LoVo (cell line): ENCODE measurements around the gene ZNF684.
"Not testable (repeated sequence)": the region's sequence is repeated elsewhere in the genome, so short reads cannot be mapped to it uniquely, and the experiment has no call there.

Experiments
- DNase-seq: peaks from one replicate; pipeline ENCODE4 v3.0.0-alpha.2; 2016; ENCODE audit warnings: low spot score

Gene ZNF684

GRCh38 chr1:40531381-40532061 is at the start of gene ZNF684:
Gene ZNF684 (plus strand): TSS chr1:40531637. CDS start chr1:40533167, 1,530 bp downstream.
- peak; percentile 93 for DNase-seq

GRCh38 chr1:40495315-40495903 is 36.0 kb upstream of the ZNF684 start:
- no peak for DNase-seq

GRCh38 chr1:40502651-40503050 is 28.8 kb upstream of the ZNF684 start:
- DNase-seq: not testable (repeated sequence)

GRCh38 chr1:40507973-40508372 is 23.5 kb upstream of the ZNF684 start:
- no peak for DNase-seq

GRCh38 chr1:40508375-40509341 is 22.8 kb upstream of the ZNF684 start, which contains the start of gene EXO5:
Gene EXO5 (plus strand): TSS chr1:40508767. CDS start chr1:40514545, 5,778 bp downstream.
- peak; percentile 79 for DNase-seq

GRCh38 chr1:40519517-40519916 is 11.9 kb upstream of the ZNF684 start:
- no peak for DNase-seq

- DNase-seq: peak; percentile 2
Observed at GRCh38 chr1:40530735-40531380, 579 bp upstream of the ZNF684 start.

- DNase-seq: no peak
Observed at GRCh38 chr1:40532062-40532389, 589 bp downstream of the ZNF684 start.

GRCh38 chr1:40532844-40533424 is 1.5 kb downstream of the ZNF684 start:
- peak; percentile 61 for DNase-seq

- DNase-seq: no peak
Observed at GRCh38 chr1:40534589-40534988, 3.2 kb downstream of the ZNF684 start.

GRCh38 chr1:40535732-40536131 is 4.3 kb downstream of the ZNF684 start:
- no peak for DNase-seq

- DNase-seq: no peak
Observed at GRCh38 chr1:40539338-40539737, 7.9 kb downstream of the ZNF684 start.

- no peak for DNase-seq
Observed at GRCh38 chr1:40546957-40547356, 15.5 kb downstream of the ZNF684 start.

- DNase-seq: no peak
Observed at GRCh38 chr1:40553017-40553416, 21.6 kb downstream of the ZNF684 start.

GRCh38 chr1:40554807-40555206 is 23.4 kb downstream of the ZNF684 start:
- not testable (repeated sequence) for DNase-seq

- no peak for DNase-seq
Observed at GRCh38 chr1:40556121-40556520, 24.7 kb downstream of the ZNF684 start.

- not testable (repeated sequence) for DNase-seq
Observed at GRCh38 chr1:40558241-40558640, 26.8 kb downstream of the ZNF684 start.

- DNase-seq: no peak
Observed at GRCh38 chr1:40562185-40562584, 30.7 kb downstream of the ZNF684 start.

- no peak for DNase-seq
Observed at GRCh38 chr1:40563266-40563665, 31.8 kb downstream of the ZNF684 start.

- no peak for DNase-seq
Observed at GRCh38 chr1:40564506-40564905, 33.1 kb downstream of the ZNF684 start.

- DNase-seq: no peak
Observed at GRCh38 chr1:40564913-40565312, 33.5 kb downstream of the ZNF684 start.

- no peak for DNase-seq
Observed at GRCh38 chr1:40567825-40568224, 36.4 kb downstream of the ZNF684 start.
